Left lobe of liver (tissue), 2 donors: ENCODE results near the gene NINJ2. TPM values are rescaled to one million over a fixed set of nuclear protein-coding genes. Genes with fewer than 3 reads are reported as not detected.

ENCODE experiments used
- ATAC-seq: fragments of 200-7000 bp; cut with Tn5 transposase; one replicate; pipeline ENCODE4 v1.9.1; 2020; ENCODE audit warnings: mild to moderate bottlenecking, moderate library complexity
- DNase-seq: peaks from one replicate; pipeline ENCODE4 v3.0.0-alpha.2; 2020; ENCODE audit warnings: low spot score
- total RNA-seq: library from RNA; stranded (reverse); gene quantifications from one replicate; pipeline ENCODE4 v1.2.1, GENCODE V29; 2021
- donor health status: DM: no; HTN: no; CAD: no; lungs with moderate emphysema.
- donor health status: DM: no; HTN: yes; CAD: no.

The NINJ2 gene
- total RNA-seq, 1 donor from 2014 or later: 16.1 TPM

GRCh38 chr12:536751-537245 lies 126.4 kb downstream of the NINJ2 start:
- ATAC-seq (no peak), DNase-seq (no peak)

DNA sequence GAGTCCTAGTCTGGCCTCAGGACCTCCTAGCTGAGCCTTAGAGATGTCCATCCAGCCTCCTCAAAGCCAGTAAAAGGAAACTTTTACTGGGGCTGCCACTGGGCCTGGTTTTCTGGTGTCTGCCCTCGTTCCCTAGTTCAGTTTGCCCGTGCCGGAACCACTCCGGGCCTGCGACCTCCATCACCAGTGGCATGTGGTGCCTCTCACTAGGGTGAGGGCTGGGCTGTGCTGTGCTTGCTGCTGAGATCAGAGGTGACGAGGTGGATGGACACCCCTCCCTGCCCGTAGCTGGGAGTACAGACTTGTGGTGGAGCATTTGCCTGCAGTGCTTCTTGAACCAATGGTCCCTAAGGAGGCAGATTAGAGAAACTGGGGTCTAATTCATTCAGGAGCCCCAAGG lies 127.8 kb downstream of the NINJ2 start:
- ATAC-seq (no peak), DNase-seq (no peak)

DNA sequence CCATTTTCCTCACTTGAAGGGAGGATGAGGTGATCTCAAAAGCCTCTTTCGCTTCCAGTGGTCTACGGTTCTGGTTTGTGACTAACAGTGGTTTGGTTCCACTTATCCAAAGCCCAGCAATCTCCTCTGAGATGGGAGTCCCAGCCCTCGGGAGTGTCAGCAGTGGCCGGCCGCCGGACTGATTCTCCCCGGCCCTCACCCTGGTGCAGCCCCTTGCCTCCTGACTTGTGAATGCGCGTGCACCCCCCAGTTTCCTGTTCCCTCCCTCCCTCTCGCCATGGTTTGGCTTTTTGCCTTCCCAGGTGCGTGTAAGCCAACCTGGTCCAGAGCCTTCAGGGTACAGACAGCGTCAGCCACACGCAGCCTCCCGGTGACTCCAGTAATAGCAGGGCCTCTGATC lies 129.0 kb downstream of the NINJ2 start:
- no peak for DNase-seq
- no peak for ATAC-seq

- ATAC-seq: no peak
- no peak for DNase-seq
Observed at GRCh38 chr12:533718-534117, 129.5 kb downstream of the NINJ2 start.

DNA sequence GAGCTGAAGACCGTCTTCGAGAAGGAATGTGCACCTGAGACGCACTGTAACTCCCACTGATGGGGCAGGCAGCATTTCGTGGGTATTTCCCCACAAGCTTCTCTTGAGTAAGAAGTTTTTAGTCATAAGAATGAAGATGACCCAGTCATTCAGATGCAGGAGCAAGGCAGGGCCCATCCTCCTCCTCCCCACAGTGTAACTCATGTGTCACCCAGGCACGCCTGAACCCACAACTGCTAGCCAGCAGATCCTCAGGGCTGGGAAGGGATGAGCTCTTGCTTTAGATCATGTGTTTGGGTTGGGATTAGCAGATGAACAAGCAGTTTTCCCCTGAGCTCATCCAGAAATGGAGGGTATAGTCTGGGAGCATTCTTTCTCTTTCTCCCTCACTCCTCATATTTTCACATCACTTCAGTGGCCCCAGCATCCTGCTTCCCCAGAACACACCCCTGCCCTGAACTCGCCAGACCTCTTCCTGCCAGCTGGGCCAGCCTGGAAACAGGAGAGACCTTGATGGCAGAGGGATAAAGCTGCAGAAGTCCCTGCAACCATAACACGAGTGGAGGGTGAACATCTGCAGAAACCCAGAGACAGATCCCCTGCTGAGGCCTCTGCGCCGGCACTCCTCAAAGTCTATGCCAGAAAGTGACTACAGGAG lies 130.2 kb downstream of the NINJ2 start:
- DNase-seq: no peak
- ATAC-seq: no peak

DNA sequence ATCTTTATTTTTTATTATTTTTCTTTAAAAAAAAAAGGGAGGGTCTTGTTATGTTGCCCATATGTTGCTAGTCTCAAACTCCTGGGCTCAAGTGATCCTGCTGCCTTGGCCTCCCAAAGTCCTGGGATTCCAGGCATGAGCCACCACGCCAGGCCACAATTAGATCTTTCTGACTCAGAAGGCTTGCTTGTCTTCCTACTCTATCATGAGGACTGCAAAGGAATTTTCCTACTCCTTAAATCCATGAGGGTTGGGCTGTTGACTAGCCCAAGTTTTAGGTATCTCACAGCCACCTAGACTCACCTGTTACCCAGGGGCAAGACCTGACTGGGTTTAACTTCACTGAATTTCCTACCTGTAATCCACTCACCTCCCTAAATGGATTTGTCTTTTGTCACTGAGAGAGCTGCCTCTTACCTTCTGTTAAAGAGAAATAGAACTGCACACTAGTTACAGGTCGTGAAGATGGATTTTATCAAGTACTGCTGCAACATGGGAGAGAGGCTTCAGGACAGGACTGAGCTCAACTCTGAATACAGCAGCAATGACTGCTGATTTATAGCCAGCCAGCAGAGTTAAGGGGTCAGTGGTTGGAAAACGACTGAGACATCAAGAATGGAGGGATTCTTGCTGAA lies 131.2 kb downstream of the NINJ2 start:
- no peak for ATAC-seq
- DNase-seq: no peak

- DNase-seq (no peak), ATAC-seq (no peak)
Observed at GRCh38 chr12:530821-531220, 132.4 kb downstream of the NINJ2 start.

- DNase-seq (no peak), ATAC-seq (no peak)
Observed at GRCh38 chr12:530308-530707, 132.9 kb downstream of the NINJ2 start.

- DNase-seq: no peak
- no peak for ATAC-seq
Observed at GRCh38 chr12:527729-528128, 135.5 kb downstream of the NINJ2 start.

DNA sequence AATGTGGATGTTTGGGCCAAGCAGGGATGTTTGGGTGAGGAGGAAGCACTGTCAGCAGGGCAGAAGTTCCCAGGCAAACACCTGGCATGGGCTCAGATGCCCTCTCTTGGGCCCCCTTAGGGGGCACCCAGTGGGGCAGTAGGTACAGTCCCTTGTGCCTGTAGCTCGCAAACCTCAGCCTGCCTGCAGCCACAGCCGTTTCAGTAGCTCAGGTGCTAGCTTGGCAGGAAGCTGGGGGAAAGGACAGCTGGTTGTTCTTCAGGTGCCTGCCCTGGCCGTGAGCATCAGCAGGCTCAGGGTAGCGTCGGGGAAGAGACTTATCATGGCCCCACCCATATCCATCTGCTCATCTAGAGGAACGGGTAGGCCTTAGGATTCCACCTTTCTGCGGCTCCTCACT lies 136.0 kb downstream of the NINJ2 start:
- ATAC-seq (no peak), DNase-seq (no peak)

DNA sequence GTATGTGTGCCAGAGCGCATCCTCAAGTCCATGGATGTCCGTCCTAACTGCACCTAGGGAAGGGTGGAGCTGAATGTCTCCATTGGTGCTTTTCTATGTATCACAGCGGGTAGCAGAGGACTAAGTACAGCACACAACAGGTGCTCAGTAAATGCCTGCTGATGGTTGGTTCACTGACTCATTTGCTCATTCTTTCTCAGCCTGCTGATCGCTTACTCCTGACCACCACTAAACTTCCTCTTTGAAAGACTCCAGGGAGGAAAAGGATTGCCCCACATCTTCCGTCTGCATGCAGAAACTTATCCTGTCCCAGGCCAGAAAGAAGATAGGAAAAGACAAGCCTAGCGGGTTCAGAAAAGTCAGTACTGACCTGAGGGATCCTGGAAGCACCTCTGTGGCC lies 137.2 kb downstream of the NINJ2 start:
- ATAC-seq: no peak

DNA sequence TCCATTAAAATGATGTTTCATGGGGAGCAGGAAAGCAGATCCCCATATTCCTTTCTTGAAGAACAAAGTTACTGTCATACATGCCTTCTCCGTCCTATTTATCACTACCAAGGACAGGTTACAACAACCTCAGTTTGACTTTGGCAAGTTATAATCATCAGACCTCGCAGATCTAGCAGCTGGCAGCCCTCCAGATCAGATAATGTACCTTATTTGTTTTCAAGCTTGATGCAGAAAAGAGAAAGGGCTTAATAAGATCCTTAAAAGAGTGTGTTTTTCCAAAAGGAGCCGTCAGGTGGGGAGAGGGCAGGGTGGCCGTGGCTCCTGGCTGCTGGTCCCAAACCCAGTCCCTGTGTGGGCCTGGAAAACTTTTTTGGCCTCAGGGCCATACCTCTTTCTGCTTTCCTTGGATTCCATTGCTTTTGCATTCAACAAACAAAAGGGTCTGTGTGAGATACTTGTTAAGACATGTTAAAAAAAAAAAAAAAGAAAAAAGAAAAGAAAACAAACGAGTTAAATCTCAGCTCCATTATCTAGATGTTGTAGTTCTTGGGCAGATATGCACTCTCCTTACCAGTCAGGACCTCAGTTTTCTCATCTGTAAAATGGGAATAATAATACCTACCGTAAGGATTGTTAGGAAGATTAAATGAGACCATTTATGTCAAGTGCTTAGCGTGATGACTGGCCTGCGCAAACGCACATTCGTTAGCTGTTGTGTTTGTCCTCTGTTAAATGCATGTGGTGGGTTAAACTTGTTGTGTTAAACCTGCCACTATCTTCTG lies 138.9 kb downstream of the NINJ2 start:
- ATAC-seq (no peak), DNase-seq (no peak)

More for the DNA sequence above, 137.2 kb downstream of the NINJ2 start:
- no peak for DNase-seq

- DNase-seq (no peak), ATAC-seq (no peak)
Observed at GRCh38 chr12:522692-523378, 140.4 kb downstream of the NINJ2 start.

DNA sequence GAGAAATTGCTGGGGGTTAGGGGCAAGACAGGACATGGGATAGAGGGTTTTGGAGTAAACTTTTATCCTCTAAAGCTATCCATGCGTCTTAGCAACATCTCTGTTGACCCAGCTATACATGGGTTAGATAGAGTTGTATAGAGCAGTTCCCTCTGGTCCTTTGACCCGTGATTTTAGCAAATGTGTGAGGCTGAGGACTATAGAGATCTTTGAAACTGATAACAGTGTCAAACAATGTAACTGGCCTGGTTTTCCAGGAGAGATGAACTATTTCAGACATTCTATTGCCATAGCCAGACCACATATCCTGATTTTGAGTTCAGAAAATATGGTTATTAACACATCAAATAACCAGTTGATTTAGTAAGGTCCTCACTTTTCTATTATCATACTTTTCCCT lies 143.1 kb downstream of the NINJ2 start:
- ATAC-seq (no peak), DNase-seq (no peak)

DNA sequence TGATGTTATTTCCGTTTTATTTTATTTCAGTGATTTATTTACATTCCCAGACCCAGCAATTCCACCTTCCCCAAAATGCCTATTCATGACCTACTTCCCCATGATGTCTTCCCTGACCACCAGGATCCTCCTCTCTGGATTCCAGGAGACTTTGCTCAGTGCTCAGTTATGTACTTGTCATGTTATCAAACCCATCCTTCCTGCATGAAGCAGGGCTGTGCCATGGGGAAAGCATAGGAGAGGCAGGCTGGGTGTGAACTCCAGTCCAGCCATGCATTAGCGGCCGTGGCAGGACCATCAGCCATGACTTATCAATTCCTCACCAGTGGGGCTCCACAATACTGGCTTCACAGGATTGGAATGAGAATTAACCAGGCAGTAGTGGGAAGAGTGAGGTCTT lies 145.7 kb downstream of the NINJ2 start:
- ATAC-seq (no peak), DNase-seq (no peak)

Other genes with a start within 250 kb of the NINJ2 start
- 0.30 TPM for gene B4GALNT3, start 203.5 kb downstream of the NINJ2 start, total RNA-seq
- gene WNK1, start 89.1 kb upstream of the NINJ2 start, total RNA-seq: 79.9 TPM